GM19463 (cell line): ENCODE data around the gene ATP9A.
"Not testable (repeated sequence)": the region's sequence is repeated elsewhere in the genome, so short reads cannot be mapped to it uniquely, and the experiment has no call there.

Experiments used
- ATAC-seq: cut with Tn5 transposase; IDR thresholded peaks from one replicate; pipeline ENCODE4 v1.9.1; 2021; ENCODE audit warnings: mild to moderate bottlenecking, moderate library complexity; ENCODE audit not compliant: unreplicated experiment

Gene ATP9A

GRCh38 chr20:51731731-51732095 is 36.5 kb downstream of the ATP9A start:
- ATAC-seq, result no peak

GRCh38 chr20:51729771-51730170 is 38.4 kb downstream of the ATP9A start:
- no peak for ATAC-seq

GRCh38 chr20:51728737-51729136 is 39.5 kb downstream of the ATP9A start:
- no peak for ATAC-seq

- no peak for ATAC-seq
Measured at GRCh38 chr20:51727872-51728271, 40.3 kb downstream of the ATP9A start.

- ATAC-seq, result no peak
Measured at GRCh38 chr20:51725584-51726176, 42.5 kb downstream of the ATP9A start.

GRCh38 chr20:51723026-51723425 is 45.2 kb downstream of the ATP9A start:
- not testable (repeated sequence) for ATAC-seq

GRCh38 chr20:51722246-51722645 is 45.9 kb downstream of the ATP9A start:
- ATAC-seq, result not testable (repeated sequence)

- ATAC-seq, result no peak
Measured at GRCh38 chr20:51720854-51721253, 47.3 kb downstream of the ATP9A start.

GRCh38 chr20:51720384-51720783 is 47.8 kb downstream of the ATP9A start:
- no peak for ATAC-seq

GRCh38 chr20:51715856-51716185 is 52.4 kb downstream of the ATP9A start:
- ATAC-seq, result no peak

GRCh38 chr20:51715163-51715855 is 52.9 kb downstream of the ATP9A start:
- no peak for ATAC-seq

- ATAC-seq, result no peak
Measured at GRCh38 chr20:51713213-51713598, 55.0 kb downstream of the ATP9A start.

GRCh38 chr20:51712501-51713212 is 55.5 kb downstream of the ATP9A start:
- no peak for ATAC-seq

GRCh38 chr20:51711426-51711825 is 56.8 kb downstream of the ATP9A start:
- no peak for ATAC-seq

- ATAC-seq, result no peak
Measured at GRCh38 chr20:51710361-51710894, 57.8 kb downstream of the ATP9A start.

- no peak for ATAC-seq
Measured at GRCh38 chr20:51705400-51705799, 62.8 kb downstream of the ATP9A start.

GRCh38 chr20:51703400-51704287 is 64.5 kb downstream of the ATP9A start:
- ATAC-seq, result no peak

- no peak for ATAC-seq
Measured at GRCh38 chr20:51702556-51702955, 65.6 kb downstream of the ATP9A start.

- ATAC-seq, result no peak
Measured at GRCh38 chr20:51700809-51701285, 67.3 kb downstream of the ATP9A start.

- ATAC-seq, result no peak
Measured at GRCh38 chr20:51698252-51698651, 69.9 kb downstream of the ATP9A start.
